PFSK-1 (cell line): Measurements from ENCODE around the gene CAPSL.
A peak's percentile ranks its signal among the peaks of the same experiment; 100 is the strongest.

ENCODE experiments used
- FOXP2 ChIP-seq: optimal IDR thresholded peaks from 2 replicates; pipeline ENCODE3; 2011; ENCODE audit warnings: borderline replicate concordance, control low read depth, inconsistent platforms; ENCODE audit not compliant: insufficient read depth; ENCODE audit errors: extremely low read length, extremely low read depth
- POLR2AphosphoS5 ChIP-seq: IDR thresholded peaks from 2 replicates; pipeline ENCODE4 v1.6.1; 2012; ENCODE audit warnings: low read depth, mild to moderate bottlenecking, control low read depth, low read length, moderate library complexity
- REST ChIP-seq, 2 experiments: IDR thresholded peaks; 2 replicates each; pipeline versions ENCODE4 v1.6.1 to v1.8.0; 2011 to 2012; ENCODE audit warnings: low read depth in 2 of 2, low read length in 2 of 2, control low read depth in 1 of 2, inconsistent platforms in 1 of 2, mild to moderate bottlenecking in 1 of 2, moderate library complexity in 1 of 2; ENCODE audit not compliant: insufficient read depth in 1 of 2
- SIN3A ChIP-seq: IDR thresholded peaks from 2 replicates; pipeline ENCODE4 v1.6.1; 2012; ENCODE audit warnings: mild to moderate bottlenecking, low read length, moderate library complexity, borderline replicate concordance; ENCODE audit not compliant: insufficient read depth
- TAF1 ChIP-seq: IDR thresholded peaks from 2 replicates; pipeline ENCODE4 v1.6.1; 2012; ENCODE audit warnings: low read length, control low read depth, borderline replicate concordance; ENCODE audit not compliant: insufficient read depth

CAPSL gene

GRCh38 chr5:35881758-35882157 is 56.7 kb downstream of the CAPSL start:
- TF ChIP-seq TAF1: 0 out of 2 replicates have a peak, but pooled peaks have one; percentile 20
- no peak for TF ChIP-seq SIN3A
- TF ChIP-seq FOXP2: peak; percentile 31
- TF ChIP-seq REST (IDR thresholded peaks at IDR 0.05; ENCODE audit: insufficient read depth in 1 of 2, low read depth in 2 of 2, low read length in 2 of 2): 0 out of 4 replicates have a peak, but pooled peaks of 1 of the 2 experiments have one; percentile 23
- TF ChIP-seq POLR2AphosphoS5: no peak

GRCh38 chr5:35880156-35880555 is 58.3 kb downstream of the CAPSL start:
- TF ChIP-seq REST (IDR thresholded peaks at IDR 0.05; ENCODE audit: insufficient read depth in 1 of 2, low read depth in 2 of 2, low read length in 2 of 2) (no peak), SIN3A (no peak)

- TF ChIP-seq TAF1: no peak
- no peak for TF ChIP-seq FOXP2
- TF ChIP-seq POLR2AphosphoS5: no peak
- no peak for TF ChIP-seq SIN3A
- no peak for TF ChIP-seq REST (IDR thresholded peaks at IDR 0.05; ENCODE audit: insufficient read depth in 1 of 2, low read depth in 2 of 2, low read length in 2 of 2)
Measured at GRCh38 chr5:35879649-35880048, 58.8 kb downstream of the CAPSL start.

GRCh38 chr5:35879096-35879495 is 59.3 kb downstream of the CAPSL start:
- TF ChIP-seq FOXP2 (no peak), POLR2AphosphoS5 (no peak), TAF1 (no peak), SIN3A (no peak), REST (IDR thresholded peaks at IDR 0.05; ENCODE audit: insufficient read depth in 1 of 2, low read depth in 2 of 2, low read length in 2 of 2) (no peak)

- no peak for TF ChIP-seq SIN3A
- no peak for TF ChIP-seq FOXP2
- TF ChIP-seq REST (IDR thresholded peaks at IDR 0.05; ENCODE audit: insufficient read depth in 1 of 2, low read depth in 2 of 2, low read length in 2 of 2): no peak
- TF ChIP-seq POLR2AphosphoS5: no peak
- TF ChIP-seq TAF1: no peak
Measured at GRCh38 chr5:35878079-35878478, 60.3 kb downstream of the CAPSL start.
